Neutrophil (primary cell): ENCODE data around the gene TSPAN2.

Experiments used
- H3K27ac ChIP-seq: fragments of 200-600 bp; sonication (generic); 2 replicates; pipeline ENCODE4 v1.5.1; 2016; ENCODE audit warnings: mild to moderate bottlenecking, moderate library complexity
- H3K27me3 ChIP-seq: fragments of 200-600 bp; sonication (generic); 2 replicates; pipeline ENCODE4 v1.6.0; 2016; ENCODE audit warnings: mild to moderate bottlenecking
- H3K36me3 ChIP-seq: fragments of 200-600 bp; sonication (generic); 2 replicates; pipeline ENCODE4 v1.5.1; 2017
- H3K4me1 ChIP-seq, 2 experiments: fragments of 200-600 bp in 1 of 2; sonication (generic) in 1 of 2; 1 replicate in 1 of 2; 2 replicates in 1 of 2; pipeline versions ENCODE4 v1.5.1 to v1.6.1; 2013 to 2016; ENCODE audit warnings: low read depth in 1 of 2, low read length in 1 of 2, mild to moderate bottlenecking in 1 of 2, moderate library complexity in 1 of 2; ENCODE audit not compliant: control insufficient read depth in 1 of 2, insufficient read depth in 1 of 2
- H3K4me3 ChIP-seq, 2 experiments: fragments of 200-600 bp in 1 of 2; sonication (generic) in 1 of 2; 1 replicate in 1 of 2; 2 replicates in 1 of 2; pipeline ENCODE4 v1.5.1; 2013 to 2016; ENCODE audit warnings: low read depth in 1 of 2, low read length in 1 of 2, mild to moderate bottlenecking in 1 of 2, moderate library complexity in 1 of 2
- H3K9me3 ChIP-seq: fragments of 200-600 bp; sonication (generic); 2 replicates; pipeline ENCODE4 v1.5.1; 2016
- TF ChIP-seq, protein P1 (sequence below): fragments of 200-600 bp; sonication (generic); IDR thresholded peaks from 2 replicates; pipeline ENCODE4 v1.5.1; 2016; ENCODE audit warnings: antibody characterized with exemption

TSPAN2 gene

GRCh38 chr1:115129071-115129640 is 39.9 kb upstream of the TSPAN2 start:
- Histone ChIP-seq H3K27ac (no peak overlapping the region), H3K9me3 (no peaks in the 10 kb centered on the region), H3K36me3 (no peaks in the 10 kb centered on the region), H3K4me1 (no peaks in the 10 kb centered on the region), H3K27me3 (peaks cover 4% of the 10 kb centered on the region), H3K4me3 (no peak overlapping the region)
- TF ChIP-seq, protein P1, sequence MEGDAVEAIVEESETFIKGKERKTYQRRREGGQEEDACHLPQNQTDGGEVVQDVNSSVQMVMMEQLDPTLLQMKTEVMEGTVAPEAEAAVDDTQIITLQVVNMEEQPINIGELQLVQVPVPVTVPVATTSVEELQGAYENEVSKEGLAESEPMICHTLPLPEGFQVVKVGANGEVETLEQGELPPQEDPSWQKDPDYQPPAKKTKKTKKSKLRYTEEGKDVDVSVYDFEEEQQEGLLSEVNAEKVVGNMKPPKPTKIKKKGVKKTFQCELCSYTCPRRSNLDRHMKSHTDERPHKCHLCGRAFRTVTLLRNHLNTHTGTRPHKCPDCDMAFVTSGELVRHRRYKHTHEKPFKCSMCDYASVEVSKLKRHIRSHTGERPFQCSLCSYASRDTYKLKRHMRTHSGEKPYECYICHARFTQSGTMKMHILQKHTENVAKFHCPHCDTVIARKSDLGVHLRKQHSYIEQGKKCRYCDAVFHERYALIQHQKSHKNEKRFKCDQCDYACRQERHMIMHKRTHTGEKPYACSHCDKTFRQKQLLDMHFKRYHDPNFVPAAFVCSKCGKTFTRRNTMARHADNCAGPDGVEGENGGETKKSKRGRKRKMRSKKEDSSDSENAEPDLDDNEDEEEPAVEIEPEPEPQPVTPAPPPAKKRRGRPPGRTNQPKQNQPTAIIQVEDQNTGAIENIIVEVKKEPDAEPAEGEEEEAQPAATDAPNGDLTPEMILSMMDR = no peak

GRCh38 chr1:115127539-115127938 is 38.2 kb upstream of the TSPAN2 start:
- Histone ChIP-seq H3K36me3 (no peaks in the 10 kb centered on the region), H3K27me3 (peaks cover 7% of the 10 kb centered on the region), H3K9me3 (no peaks in the 10 kb centered on the region), H3K4me3 (no peak overlapping the region), H3K27ac (no peak overlapping the region), H3K4me1 (no peaks in the 10 kb centered on the region)
- TF ChIP-seq, protein P1 = no peak

DNA sequence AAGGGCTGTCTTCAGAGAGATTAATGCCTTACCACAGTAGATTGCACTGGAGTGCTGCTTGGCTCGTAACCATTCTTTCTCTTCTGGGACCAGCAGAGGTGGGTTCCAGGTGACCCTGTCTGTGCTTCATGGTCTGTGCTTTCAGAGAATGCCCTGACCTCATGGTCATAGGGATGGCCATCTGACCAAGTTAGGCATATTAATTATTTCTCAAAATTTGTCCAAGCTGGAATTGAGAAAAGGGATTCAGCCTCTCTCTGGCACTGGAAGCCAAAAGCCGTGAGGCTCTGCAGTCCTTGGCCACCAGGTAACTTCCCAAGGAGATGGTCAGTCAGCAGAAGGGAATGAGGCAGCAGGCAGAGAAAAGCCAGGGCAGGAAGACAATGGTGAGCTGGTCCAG is 37.2 kb upstream of the TSPAN2 start:
- Histone ChIP-seq H3K36me3 (no peaks in the 10 kb centered on the region), H3K4me1 (no peaks in the 10 kb centered on the region), H3K27me3 (peaks cover 7% of the 10 kb centered on the region), H3K4me3 (no peak overlapping the region), H3K27ac (no peak overlapping the region), H3K9me3 (no peaks in the 10 kb centered on the region)
- TF ChIP-seq, protein P1 = no peak

- Histone ChIP-seq H3K36me3 (no peaks in the 10 kb centered on the region), H3K9me3 (no peaks in the 10 kb centered on the region), H3K27me3 (peaks cover 7% of the 10 kb centered on the region), H3K27ac (no peak overlapping the region), H3K4me3 (no peak overlapping the region), H3K4me1 (no peaks in the 10 kb centered on the region)
- TF ChIP-seq, protein P1 = no peak
Measured at GRCh38 chr1:115123116-115123515, 33.8 kb upstream of the TSPAN2 start.

GRCh38 chr1:115121793-115122192 is 32.5 kb upstream of the TSPAN2 start:
- H3K27ac ChIP-seq = no peak overlapping the region
- TF ChIP-seq, protein P1 = no peak
- no peaks in the 10 kb centered on the region for H3K36me3 ChIP-seq
- H3K27me3 ChIP-seq = peaks cover 7% of the 10 kb centered on the region
- H3K4me1 ChIP-seq = no peaks in the 10 kb centered on the region
- H3K4me3 ChIP-seq = no peak overlapping the region
- H3K9me3 ChIP-seq = no peaks in the 10 kb centered on the region

DNA sequence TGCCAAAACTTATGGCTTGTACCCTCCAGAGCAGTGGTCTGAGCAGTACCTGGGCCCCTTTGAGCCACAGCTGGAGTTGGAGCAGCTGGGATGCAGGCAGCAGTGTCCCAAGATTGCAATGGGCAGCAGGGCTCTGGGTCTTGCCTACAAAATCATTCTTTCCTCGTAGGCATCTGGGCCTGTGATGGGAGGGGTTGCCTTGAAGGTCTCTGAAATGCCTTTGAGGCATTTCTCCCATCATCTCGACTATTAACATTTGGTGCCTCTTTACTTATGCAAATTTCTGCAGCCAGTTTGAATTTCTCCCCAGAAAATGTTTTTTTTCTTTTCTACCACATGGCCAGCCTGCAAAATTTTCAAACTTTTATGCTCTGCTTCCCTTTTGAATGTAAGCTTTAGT is 31.0 kb upstream of the TSPAN2 start:
- TF ChIP-seq, protein P1 = no peak
- H3K36me3 ChIP-seq = no peaks in the 10 kb centered on the region
- no peaks in the 10 kb centered on the region for H3K9me3 ChIP-seq
- no peak overlapping the region for H3K27ac ChIP-seq
- H3K4me1 ChIP-seq = no peaks in the 10 kb centered on the region
- no peak overlapping the region for H3K4me3 ChIP-seq
- peaks cover 3% of the 10 kb centered on the region for H3K27me3 ChIP-seq
